ENCODE measurements around the gene KLHL26. TPM values are rescaled to one million over a fixed set of nuclear protein-coding genes. Genes with fewer than 3 reads are reported as not detected.
A peak's percentile ranks its signal among the peaks of the same experiment; 100 is the strongest.

The KLHL26 gene
- total RNA-seq, 1 experiment from 2014 or later: 7.1 TPM

DNA sequence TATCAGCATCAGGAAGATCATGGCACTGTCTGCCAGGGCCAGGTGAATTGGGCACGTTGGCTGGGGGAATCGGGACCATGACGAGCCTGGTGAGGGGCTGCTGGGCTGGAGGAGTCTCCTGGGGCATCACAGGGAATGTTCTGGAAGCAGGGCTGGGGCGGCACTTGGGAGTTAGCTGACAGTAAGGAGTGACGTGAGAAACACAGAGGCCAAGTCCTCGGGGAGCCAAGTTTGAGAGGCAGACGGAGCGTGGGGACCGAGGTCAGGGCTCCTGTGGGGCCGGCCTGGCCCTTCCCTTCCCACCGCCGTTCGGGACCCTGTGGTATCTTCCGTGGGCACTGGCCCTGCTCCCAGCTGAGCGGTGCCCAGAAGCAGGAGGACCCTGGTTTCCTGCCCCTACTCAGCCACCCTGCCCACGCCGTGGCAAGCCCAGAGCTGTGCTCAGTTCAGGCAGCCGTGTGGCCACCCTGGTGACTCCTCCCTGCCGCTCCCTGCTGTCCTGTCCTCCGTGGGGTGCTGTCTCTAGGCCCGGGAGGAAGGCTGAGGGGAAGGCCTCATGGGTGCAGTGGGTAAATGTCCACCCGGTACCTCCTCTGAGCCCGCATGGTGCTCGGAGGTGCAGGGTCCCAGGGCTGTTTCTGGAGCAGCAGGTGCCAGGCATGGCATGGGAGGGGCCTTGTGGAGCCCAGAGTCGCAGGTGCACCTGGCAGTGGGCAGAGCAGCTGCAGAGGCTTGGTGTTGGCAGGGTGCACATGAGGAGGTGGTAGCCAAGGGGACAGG lies 71.8 kb downstream of the KLHL26 start:
- Histone ChIP-seq H3K36me3 (replicated peaks; ENCODE audit: control insufficient read depth, insufficient read depth, low read length) (no peaks in the 10 kb centered on the region), H3K4me3 (ENCODE audit: insufficient read depth, low read depth, low read length) (no peak overlapping the region), H3K27me3 (ENCODE audit: control insufficient read depth, insufficient read depth, low read length) (no peaks in the 10 kb centered on the region)
- no peak for DNase-seq

DNA sequence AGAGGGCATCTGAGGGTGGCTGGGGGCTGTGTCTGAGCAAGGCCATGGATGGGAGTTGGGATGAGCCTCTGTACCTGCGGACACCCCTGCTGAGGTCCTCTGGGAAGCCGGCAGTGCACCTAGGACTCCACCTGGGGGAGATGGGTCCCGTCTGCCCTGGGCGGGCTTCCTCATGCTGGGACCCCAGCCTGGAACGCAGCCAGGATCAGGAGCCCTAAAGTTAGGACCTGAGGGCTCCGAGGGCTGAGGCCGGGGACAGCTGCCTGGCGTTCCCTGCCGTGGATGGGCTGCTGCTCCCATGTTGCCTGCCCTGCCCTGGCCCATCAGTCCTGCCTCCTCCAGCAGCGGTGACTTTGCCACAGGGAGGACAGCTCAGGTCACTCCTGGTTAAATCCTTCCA lies 72.7 kb downstream of the KLHL26 start:
- Histone ChIP-seq H3K27me3 (ENCODE audit: control insufficient read depth, insufficient read depth, low read length) (no peaks in the 10 kb centered on the region), H3K36me3 (replicated peaks; ENCODE audit: control insufficient read depth, insufficient read depth, low read length) (no peaks in the 10 kb centered on the region), H3K4me3 (ENCODE audit: insufficient read depth, low read depth, low read length) (no peak overlapping the region)
- peak; percentile 70 for DNase-seq

DNA sequence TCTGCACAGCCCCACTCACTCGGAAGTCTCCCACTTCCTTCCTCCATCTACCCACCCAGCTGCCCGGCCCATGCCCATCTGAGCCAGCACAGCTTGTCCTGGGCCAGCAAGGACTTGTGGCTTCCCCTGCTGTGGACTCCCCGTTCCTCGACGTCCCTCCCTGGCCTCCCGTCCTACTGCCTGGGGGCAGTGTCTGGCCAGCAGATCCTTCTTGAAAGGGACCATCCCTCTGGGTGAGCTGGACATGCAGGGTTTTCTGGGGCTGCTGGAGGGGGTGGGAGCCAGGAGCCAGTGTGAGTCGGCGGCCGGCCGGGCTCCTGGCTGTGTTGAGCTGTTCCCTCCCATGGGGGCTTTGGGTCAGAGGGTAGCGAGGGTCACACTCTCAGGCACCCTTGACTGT lies 73.4 kb downstream of the KLHL26 start:
- peak; percentile 50 for DNase-seq
- Histone ChIP-seq H3K36me3 (replicated peaks; ENCODE audit: control insufficient read depth, insufficient read depth, low read length) (no peaks in the 10 kb centered on the region), H3K4me3 (ENCODE audit: insufficient read depth, low read depth, low read length) (no peak overlapping the region), H3K27me3 (ENCODE audit: control insufficient read depth, insufficient read depth, low read length) (no peaks in the 10 kb centered on the region)

DNA sequence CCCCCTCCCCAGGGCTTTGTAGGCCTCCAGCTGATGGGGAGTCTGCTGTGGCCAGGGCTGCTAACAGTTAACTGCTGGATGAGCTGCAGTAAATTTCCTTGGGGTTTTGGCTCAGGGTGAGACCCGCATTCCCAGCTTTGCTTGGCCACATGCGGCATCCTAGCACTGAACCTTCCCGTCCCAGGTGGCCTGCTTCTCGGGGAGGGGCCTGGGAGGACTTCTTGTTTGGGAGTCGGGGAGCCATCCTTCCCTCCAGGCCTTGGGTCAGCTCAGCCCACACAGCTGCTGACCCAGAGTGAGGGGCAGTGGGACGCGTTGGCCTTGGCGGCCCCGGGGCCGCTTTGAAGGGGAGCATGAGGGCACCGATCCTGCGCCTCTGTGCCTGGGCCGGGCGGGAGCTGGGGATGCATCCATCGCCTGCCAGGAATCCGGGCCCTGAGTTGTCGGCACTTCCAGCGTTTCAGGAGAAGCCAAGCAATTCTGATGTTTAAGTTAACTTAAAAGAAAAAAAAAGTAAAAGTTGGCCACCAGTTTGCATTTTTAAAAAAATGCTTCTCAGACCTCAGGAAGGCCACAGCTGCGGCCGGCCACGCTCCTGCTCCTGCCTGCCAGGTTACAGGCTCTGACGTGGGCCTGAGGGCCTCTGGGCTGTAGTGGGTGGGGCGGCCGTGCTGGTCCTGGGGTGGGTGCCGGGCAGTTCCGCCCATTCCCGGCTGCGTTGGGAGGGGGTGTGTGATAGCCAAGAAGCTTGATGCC lies 74.3 kb downstream of the KLHL26 start:
- peak; percentile 67 for DNase-seq

DNA sequence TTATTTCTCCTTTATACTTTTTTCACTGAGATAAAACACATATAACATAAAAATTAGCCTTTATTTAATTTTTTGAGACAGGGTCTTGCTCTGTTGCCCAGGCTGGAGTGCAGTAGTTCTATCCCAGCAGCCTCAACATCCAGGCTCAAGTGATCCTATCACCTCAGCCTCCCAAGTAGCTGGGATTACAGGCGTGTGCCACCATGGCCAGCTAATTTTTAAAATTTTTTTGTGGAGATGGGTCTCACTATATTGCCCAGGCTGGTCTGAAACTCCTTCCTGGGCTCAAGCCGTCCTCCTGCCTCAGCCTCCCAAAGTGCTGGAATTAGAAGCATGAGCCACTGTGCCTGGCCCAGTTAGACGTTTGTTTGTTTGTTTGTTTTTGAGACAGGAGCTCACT lies 75.1 kb downstream of the KLHL26 start:
- DNase-seq: no peak
- Histone ChIP-seq H3K4me3 (ENCODE audit: insufficient read depth, low read depth, low read length) (no peak overlapping the region), H3K27me3 (ENCODE audit: control insufficient read depth, insufficient read depth, low read length) (no peaks in the 10 kb centered on the region), H3K36me3 (replicated peaks; ENCODE audit: control insufficient read depth, insufficient read depth, low read length) (no peaks in the 10 kb centered on the region)

More for the DNA sequence above, 74.3 kb downstream of the KLHL26 start:
- Histone ChIP-seq H3K4me3 (ENCODE audit: insufficient read depth, low read depth, low read length) (no peak overlapping the region), H3K27me3 (ENCODE audit: control insufficient read depth, insufficient read depth, low read length) (no peaks in the 10 kb centered on the region), H3K36me3 (replicated peaks; ENCODE audit: control insufficient read depth, insufficient read depth, low read length) (no peaks in the 10 kb centered on the region)

DNA sequence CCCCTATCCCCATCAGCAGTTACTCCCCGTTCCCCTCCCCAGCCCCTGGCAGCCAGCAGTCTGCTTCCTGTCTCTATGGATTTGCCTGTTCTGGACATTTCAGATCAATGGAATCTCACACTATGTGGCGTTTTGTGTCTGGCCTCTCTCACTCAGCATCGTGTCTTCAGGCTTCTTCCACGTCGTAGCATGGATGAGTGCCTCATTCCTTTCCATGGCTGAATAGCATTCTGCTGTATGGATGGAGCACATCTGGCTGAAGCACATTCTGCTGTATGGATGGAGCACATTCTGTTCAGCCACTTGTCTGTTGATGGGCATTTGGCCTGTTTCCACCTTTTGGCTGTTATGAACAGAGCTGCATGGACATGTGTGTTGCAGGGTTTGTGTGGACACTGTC lies 76.2 kb downstream of the KLHL26 start:
- peak; percentile 19 for DNase-seq
- Histone ChIP-seq H3K27me3 (ENCODE audit: control insufficient read depth, insufficient read depth, low read length) (no peaks in the 10 kb centered on the region), H3K4me3 (ENCODE audit: insufficient read depth, low read depth, low read length) (no peak overlapping the region), H3K36me3 (replicated peaks; ENCODE audit: control insufficient read depth, insufficient read depth, low read length) (no peaks in the 10 kb centered on the region)

DNA sequence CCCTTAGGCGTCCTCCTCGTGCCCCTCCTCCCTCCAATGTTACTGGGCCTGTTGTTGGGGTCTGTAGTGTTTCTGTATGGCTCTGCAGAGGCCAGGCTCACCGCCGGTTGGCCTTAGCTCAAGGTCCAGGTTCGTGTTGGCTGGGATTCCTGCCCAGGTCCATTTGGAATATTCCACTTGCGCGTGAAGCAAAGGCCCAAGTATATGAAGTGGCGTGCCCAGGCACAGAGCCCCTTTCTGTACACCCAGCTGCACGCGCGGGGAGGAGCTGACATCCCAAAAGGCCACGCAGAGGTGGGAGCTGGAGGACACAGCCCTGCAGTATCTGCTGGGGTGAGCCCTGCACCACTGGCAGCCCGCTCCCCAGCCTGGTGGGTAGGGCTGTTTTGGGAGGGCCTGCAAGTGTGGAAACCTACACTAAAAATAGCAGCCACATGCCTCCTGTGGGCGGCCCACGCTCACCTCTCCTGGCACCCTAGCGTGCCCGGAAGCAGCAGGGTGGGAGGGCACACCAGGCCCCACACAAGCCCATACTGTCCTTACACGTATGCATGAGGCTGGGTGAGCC lies 76.8 kb downstream of the KLHL26 start:
- peak; percentile 37 for DNase-seq
- H3K27me3 ChIP-seq (ENCODE audit: control insufficient read depth, insufficient read depth, low read length): no peaks in the 10 kb centered on the region
- no peaks in the 10 kb centered on the region for H3K36me3 ChIP-seq (replicated peaks; ENCODE audit: control insufficient read depth, insufficient read depth, low read length)
- no peak overlapping the region for H3K4me3 ChIP-seq (ENCODE audit: insufficient read depth, low read depth, low read length)

DNA sequence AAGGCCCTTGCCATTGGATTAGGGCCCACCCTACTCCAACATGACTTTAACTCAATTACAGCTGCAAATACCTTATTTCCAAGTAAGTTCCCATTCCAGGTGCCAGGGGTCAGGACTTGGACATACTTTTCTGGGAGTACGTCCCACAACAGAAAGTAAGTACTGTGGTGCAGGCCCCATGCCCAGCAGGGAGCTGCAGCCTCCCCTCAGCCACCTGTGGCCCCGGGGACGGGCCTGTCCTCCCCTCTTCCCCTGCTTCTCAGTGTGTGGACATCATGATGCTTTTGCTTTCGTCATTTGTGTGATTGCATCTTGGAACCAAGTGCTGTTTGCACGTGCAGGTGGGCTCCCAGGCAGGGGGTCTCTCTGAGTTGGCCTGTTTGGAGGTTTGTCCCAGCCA lies 78.6 kb downstream of the KLHL26 start:
- Histone ChIP-seq H3K36me3 (replicated peaks; ENCODE audit: control insufficient read depth, insufficient read depth, low read length) (no peaks in the 10 kb centered on the region), H3K27me3 (ENCODE audit: control insufficient read depth, insufficient read depth, low read length) (no peaks in the 10 kb centered on the region), H3K4me3 (ENCODE audit: insufficient read depth, low read depth, low read length) (no peak overlapping the region)
- DNase-seq: no peak

DNA sequence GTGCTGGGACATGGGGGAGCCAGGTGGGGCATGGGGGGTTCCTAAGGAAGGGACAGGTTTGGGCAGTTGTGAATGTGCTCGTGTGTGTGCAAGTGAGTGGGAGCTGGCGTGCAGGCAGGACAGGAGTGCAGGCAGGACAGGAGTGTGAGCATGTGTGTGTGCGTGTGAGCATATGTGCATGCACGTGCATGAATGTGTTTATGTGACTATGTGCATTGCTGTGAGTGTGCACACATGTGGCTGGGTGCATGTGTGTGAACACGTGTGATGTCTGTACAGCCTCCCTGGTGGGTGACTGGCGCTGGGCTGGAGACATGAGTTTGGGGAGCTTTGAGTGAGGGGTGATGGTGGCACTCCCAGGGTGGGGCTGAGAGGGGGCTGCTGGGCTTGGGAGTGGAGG lies 80.0 kb downstream of the KLHL26 start:
- H3K27me3 ChIP-seq (ENCODE audit: control insufficient read depth, insufficient read depth, low read length): no peaks in the 10 kb centered on the region
- no peak for DNase-seq
- no peaks in the 10 kb centered on the region for H3K36me3 ChIP-seq (replicated peaks; ENCODE audit: control insufficient read depth, insufficient read depth, low read length)
- H3K4me3 ChIP-seq (ENCODE audit: insufficient read depth, low read depth, low read length): no peak overlapping the region

DNA sequence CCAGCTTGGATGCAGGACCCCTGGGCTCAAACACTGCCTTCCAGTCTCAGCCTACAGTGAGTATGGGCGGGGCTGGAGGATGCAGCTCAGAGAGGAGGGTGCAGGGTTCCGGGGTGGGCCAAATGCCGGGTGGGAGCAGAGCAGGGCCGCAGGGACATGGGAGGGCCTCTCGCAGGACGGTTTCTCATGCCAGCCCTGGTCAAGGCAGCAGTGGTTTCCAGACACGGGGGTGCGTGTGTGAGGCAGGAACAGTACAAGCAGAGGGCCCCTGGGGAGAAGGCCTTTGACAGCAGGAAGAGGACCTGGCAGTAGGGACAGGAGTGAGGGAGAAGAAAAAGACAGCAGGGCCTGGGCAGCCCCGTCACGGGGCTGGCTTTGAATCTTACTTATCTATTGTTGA lies 80.8 kb downstream of the KLHL26 start:
- Histone ChIP-seq H3K27me3 (ENCODE audit: control insufficient read depth, insufficient read depth, low read length) (no peaks in the 10 kb centered on the region), H3K36me3 (replicated peaks; ENCODE audit: control insufficient read depth, insufficient read depth, low read length) (no peaks in the 10 kb centered on the region), H3K4me3 (ENCODE audit: insufficient read depth, low read depth, low read length) (no peak overlapping the region)
- no peak for DNase-seq

DNA sequence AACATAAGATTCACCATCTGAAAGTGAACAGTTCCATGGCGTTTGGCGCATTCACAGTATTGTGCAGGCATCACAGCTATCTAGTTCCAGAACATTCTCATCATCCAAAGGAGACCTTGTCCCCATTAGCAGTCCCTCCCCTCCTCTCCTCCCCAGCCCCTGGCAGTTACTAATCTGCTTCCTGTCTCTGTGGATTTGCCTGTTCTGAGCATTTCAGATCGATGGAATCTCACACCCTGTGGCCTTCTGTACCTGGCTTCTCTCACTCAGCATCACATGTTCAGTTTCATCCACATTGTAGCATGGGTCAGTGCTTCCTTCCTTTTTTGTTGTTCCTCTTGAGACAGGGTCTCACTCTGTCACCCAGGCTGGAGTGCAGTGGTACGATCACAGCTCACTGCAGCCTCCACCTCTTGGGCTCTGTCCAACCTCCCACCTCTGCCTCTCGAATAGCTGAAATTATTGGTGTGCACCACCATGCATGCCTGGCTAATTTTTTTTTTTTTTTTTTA lies 81.2 kb downstream of the KLHL26 start:
- Histone ChIP-seq H3K27me3 (ENCODE audit: control insufficient read depth, insufficient read depth, low read length) (no peaks in the 10 kb centered on the region), H3K36me3 (replicated peaks; ENCODE audit: control insufficient read depth, insufficient read depth, low read length) (no peaks in the 10 kb centered on the region), H3K4me3 (ENCODE audit: insufficient read depth, low read depth, low read length) (no peak overlapping the region)
- DNase-seq: no peak

DNA sequence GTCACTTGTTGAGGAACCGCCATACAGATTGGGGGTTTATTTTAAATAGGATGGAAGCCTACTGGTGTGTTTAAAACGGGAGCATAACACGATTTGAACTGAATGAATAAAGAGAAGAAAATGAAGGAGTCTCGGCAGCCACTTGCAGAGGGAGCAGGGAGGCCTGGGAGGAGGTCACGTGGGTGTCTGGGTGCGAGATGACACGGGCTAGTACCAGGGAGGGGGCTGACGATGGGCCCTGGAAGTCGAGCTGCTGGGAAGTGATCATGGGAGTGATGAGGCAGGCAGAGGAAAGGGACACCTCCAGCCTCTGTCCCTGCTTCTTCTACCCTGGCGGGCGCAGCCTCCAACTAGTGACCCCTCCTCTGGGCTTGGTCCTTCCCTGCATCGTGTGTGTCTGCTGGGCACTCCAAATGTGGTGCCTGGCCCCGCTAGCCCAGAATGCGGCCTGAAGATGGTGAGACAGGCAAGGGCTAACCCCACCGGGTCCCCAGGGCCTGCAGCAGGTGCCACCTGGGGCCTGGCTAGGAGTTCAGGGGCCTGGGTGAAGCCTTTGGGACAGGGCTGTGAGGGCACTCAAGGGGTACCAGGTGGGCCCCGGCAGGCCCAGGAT lies 82.1 kb downstream of the KLHL26 start:
- no peak overlapping the region for H3K4me3 ChIP-seq (ENCODE audit: insufficient read depth, low read depth, low read length)
- no peak for DNase-seq
- H3K27me3 ChIP-seq (ENCODE audit: control insufficient read depth, insufficient read depth, low read length): no peaks in the 10 kb centered on the region
- no peaks in the 10 kb centered on the region for H3K36me3 ChIP-seq (replicated peaks; ENCODE audit: control insufficient read depth, insufficient read depth, low read length)

DNA sequence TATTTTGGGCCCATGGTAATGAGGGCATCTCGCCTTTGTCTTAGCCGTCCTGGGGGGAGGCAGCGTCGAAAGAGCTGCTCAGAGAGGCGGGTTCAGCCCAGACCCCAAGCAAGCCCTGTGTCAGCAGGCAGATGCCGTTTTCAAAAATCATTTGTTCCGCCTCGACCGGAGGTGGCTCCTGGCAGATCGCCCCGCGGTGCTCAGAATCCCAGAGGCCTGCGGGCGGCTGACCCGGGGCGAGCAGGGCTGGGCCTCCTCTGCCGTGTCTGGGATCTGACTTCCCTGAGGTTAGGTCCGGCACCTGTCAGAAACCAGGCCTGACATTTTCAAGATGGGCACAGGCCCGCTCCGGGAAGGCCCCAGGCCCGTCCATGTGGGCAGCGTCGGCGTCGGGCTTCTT lies 82.7 kb downstream of the KLHL26 start:
- H3K4me3 ChIP-seq (ENCODE audit: insufficient read depth, low read depth, low read length): no peak overlapping the region
- DNase-seq: no peak
- no peaks in the 10 kb centered on the region for H3K36me3 ChIP-seq (replicated peaks; ENCODE audit: control insufficient read depth, insufficient read depth, low read length)
- no peaks in the 10 kb centered on the region for H3K27me3 ChIP-seq (ENCODE audit: control insufficient read depth, insufficient read depth, low read length)

Data from H7 (cell line).